Anterior cingulate cortex (tissue), 58 donors: ENCODE data around the gene RO60.
A peak's percentile ranks its signal among the peaks of the same experiment; 100 is the strongest.

ENCODE experiments used
- DNase-seq, 58 donors: peaks; one replicate each; lab custom pipeline; 2025; lab: John Stamatoyannopoulos, UW

RO60 gene

DNA sequence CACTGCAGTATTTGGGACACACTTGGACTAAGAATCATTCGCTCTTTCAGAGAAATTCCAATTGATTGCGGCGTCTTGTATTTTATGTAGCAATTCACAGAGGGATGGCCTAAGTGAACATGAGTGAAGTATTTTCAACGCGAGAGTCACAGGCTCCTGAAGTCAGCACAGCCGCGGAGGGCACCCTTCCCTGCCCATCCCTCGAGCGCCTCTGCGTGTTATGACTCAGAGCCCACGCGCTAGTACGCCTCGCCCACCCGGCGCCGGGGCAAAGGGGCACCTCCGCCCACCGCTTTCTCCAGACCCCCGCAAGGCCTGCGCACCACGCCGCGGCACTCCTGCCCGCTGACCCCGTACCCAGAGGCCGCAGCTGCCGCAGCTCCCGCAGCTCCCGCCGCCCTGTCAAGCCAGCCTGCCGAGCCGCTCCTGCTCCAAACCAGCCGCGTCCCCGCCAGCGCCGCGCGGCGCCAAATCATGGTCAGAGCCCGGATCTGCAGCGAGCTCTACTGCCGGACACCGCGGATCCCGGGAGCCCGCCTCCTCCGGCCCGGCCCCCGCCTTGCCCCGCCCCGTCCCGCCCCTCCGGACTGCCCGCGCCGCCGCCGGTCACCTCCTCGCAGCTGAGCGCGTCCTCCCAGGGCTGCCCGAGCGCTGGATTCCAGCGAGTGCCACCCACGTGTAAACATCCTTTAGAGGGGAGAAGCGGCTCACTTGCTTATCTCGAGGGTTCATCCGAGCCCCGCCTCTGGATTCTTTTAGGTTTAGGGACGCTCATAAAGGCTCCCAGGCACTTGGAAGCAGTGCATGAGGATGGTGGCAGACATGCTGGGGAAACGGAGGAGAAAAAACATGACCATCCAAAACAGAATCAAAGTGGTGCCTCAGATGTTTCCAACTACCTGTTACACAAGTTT is 45.8 kb downstream of the RO60 start, which contains the start of gene GLRX2:
TSS of gene GLRX2 (minus strand) at position 508 of the 914 bp plus-strand sequence. CDS start at position 476, 32 bp downstream.
- DNase-seq = peak; percentile 19 to 93 (median 82)

DNA sequence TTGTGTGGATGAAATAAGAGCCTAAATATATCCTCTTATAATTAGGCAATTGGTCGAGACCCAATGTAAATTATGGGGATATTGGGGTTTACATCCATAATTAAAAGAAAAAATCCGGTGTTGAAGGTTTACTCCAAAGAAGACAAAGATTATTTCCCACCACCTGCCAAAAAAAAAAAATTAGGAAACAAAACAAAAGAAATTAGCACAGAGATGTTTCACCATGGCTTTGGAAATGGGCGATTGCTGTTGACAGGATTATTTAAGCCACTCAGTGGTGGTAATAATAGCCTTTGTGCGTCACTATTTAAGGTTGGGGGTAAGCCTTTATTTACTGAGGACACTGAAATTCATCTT is 46.4 kb downstream of the RO60 start:
- DNase-seq = no peak

DNA sequence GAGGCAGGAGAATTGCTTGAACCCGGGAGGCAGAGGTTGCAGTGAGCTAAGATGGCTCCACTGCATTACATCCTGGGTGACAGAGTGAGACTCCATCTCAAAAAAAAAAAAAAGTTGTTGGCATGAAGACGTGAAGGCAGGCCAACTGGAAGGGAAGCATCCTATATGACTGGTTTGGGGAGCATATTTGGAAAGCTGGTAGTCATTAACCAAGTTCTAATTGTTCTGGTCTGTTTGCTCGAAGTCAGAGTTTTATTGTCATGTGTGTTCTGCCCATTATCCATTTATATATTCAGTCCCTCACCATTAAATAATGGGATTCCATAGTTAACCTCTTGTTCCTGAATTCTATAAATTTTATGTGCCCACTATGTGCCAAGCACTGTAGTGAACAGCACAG is 49.1 kb downstream of the RO60 start:
- DNase-seq = no peak
